K562 (cell line): ENCODE data around the gene ITPR2. TPM values are rescaled to one million over a fixed set of nuclear protein-coding genes. Genes with fewer than 3 reads are reported as not detected.

ENCODE experiments used
- ATAC-seq: fragments of 200-7000 bp; cut with Tn5 transposase; 3 replicates; pipeline ENCODE4 v1.9.1; 2020; ENCODE audit warnings: moderate library complexity
- BruUV-seq: library from RNA; stranded (reverse); fragments of 400-500 nt; replicated peaks from 2 replicates; lab custom pipeline; 2021; lab: Mats Ljungman, UMichigan
- CTCF ChIA-PET: fragments of 300-600 bp; formaldehyde crosslinking; extraction: SDS; loops from one replicate; lab custom pipeline; 2021; ENCODE audit warnings: low intra/inter-chr PET ratio; lab: Yijun Ruan, JAX
- POLR2A ChIA-PET: fragments of 300-600, 350-650 bp; sonication (Branson Sonifier 250); formaldehyde crosslinking; extraction: SDS; loops from one replicate; lab custom pipeline; 2021; ENCODE audit warnings: antibody characterized with exemption, inconsistent platforms; lab: Yijun Ruan, JAX
- DNase-seq, 4 experiments: peaks; one replicate each; pipeline versions ENCODE4 v3.0.0 to v3.0.0-alpha.2; 2011 to 2018; ENCODE audit warnings: low spot score in 3 of 4, mixed read lengths in 3 of 4; ENCODE audit errors: extremely low read depth in 1 of 4
- FAIRE-seq: peaks from 2 replicates; lab custom pipeline; 2011; peaks lifted over from hg19 to GRCh38; lab: Jason Lieb, UNC
- H2AFZ ChIP-seq: 2 replicates; pipeline ENCODE4 v1.6.0; 2011; ENCODE audit warnings: low read depth, low read length, control low read depth, inconsistent platforms
- H3K27ac ChIP-seq: fragments of 200-600 bp; 3 replicates; pipeline ENCODE4 v1.8.0; 2011; ENCODE audit warnings: low read depth, mild to moderate bottlenecking, control low read depth, inconsistent platforms, low read length, moderate library complexity, mixed read lengths; ENCODE audit errors: extremely low read depth
- H3K27me3 ChIP-seq, 2 experiments: fragments of 300-600 bp in 1 of 2; 2 replicates in 1 of 2; 3 replicates in 1 of 2; pipeline versions ENCODE4 v1.6.0 to v1.8.0; 2011; ENCODE audit warnings: inconsistent platforms in 2 of 2, low read length in 2 of 2, mild to moderate bottlenecking in 1 of 2, mixed read lengths in 1 of 2, moderate library complexity in 1 of 2; ENCODE audit not compliant: control insufficient read depth in 2 of 2, insufficient read depth in 2 of 2
- H3K36me3 ChIP-seq: fragments of 300-600 bp; 3 replicates; pipeline ENCODE4 v1.8.0; 2011; ENCODE audit warnings: mild to moderate bottlenecking, low read length, inconsistent platforms; ENCODE audit not compliant: control insufficient read depth, insufficient read depth
- H3K4me1 ChIP-seq, 2 experiments: fragments of 200-600 bp in 1 of 2; replicated peaks in 1 of 2; 2 replicates in 1 of 2; 3 replicates in 1 of 2; pipeline versions ENCODE4 v1.5.1 to v1.8.0; 2011; ENCODE audit warnings: inconsistent platforms in 2 of 2, low read length in 2 of 2, mild to moderate bottlenecking in 1 of 2, mixed read lengths in 1 of 2, moderate library complexity in 1 of 2; ENCODE audit not compliant: control insufficient read depth in 2 of 2, insufficient read depth in 2 of 2
- H3K4me2 ChIP-seq: 2 replicates; pipeline ENCODE4 v1.6.1; 2011; ENCODE audit warnings: low read length, control low read depth, inconsistent platforms, mixed read lengths; ENCODE audit not compliant: insufficient read depth
- H3K4me3 ChIP-seq: fragments of 200-600 bp; sonication (generic), shearing (Covaris generic); 2 replicates; pipeline ENCODE4 v1.5.1; 2016; ENCODE audit warnings: control low read depth, inconsistent platforms
- H3K79me2 ChIP-seq: fragments of 200-600 bp; 3 replicates; pipeline ENCODE4 v1.8.0; 2011; ENCODE audit warnings: low read length, inconsistent platforms; ENCODE audit not compliant: control insufficient read depth, insufficient read depth
- H3K9ac ChIP-seq, 2 experiments: 2 replicates each; pipeline versions ENCODE4 v1.6.0 to v1.6.1; 2011; ENCODE audit warnings: low read depth in 2 of 2, low read length in 2 of 2, control low read depth in 1 of 2, inconsistent platforms in 1 of 2, mild to moderate bottlenecking in 1 of 2, mixed read lengths in 1 of 2; ENCODE audit not compliant: insufficient read depth in 1 of 2
- H3K9me1 ChIP-seq: one replicate; pipeline ENCODE4 v1.6.0; 2011; ENCODE audit warnings: inconsistent platforms, mild to moderate bottlenecking, low read length, moderate library complexity; ENCODE audit not compliant: control insufficient read depth, insufficient read depth
- H3K9me3 ChIP-seq: replicated peaks from 2 replicates; pipeline ENCODE4 v1.5.1; 2011; ENCODE audit warnings: low read depth, low read length, inconsistent platforms; ENCODE audit not compliant: control insufficient read depth, insufficient read depth
- H4K20me1 ChIP-seq: replicated peaks from 2 replicates; pipeline ENCODE4 v1.6.1; 2011; ENCODE audit warnings: low read length, inconsistent platforms, mixed read lengths; ENCODE audit not compliant: control insufficient read depth, insufficient read depth
- BCLAF1 ChIP-seq, 2 experiments: fragments of 450-650 bp in 1 of 2; IDR thresholded peaks; 2 replicates each; pipeline ENCODE4 v1.6.1; 2011 to 2017; ENCODE audit warnings: low read depth in 2 of 2, antibody characterized with exemption in 1 of 2, borderline replicate concordance in 1 of 2, low read length in 1 of 2, mild to moderate bottlenecking in 1 of 2, mixed read lengths in 1 of 2; ENCODE audit not compliant: control insufficient read depth in 1 of 2
- CBFA2T2 ChIP-seq: fragments of 450-650 bp; conservative IDR thresholded peaks from 2 replicates; pipeline ENCODE4 v1.6.1; 2017; ENCODE audit warnings: mild to moderate bottlenecking
- RNF219 ChIP-seq: fragments of 250-450 bp; sonication (Bioruptor Pico); IDR thresholded peaks from 2 replicates; pipeline ENCODE4 v1.5.0; 2022; ENCODE audit warnings: mild to moderate bottlenecking
- SAP30 ChIP-seq: fragments of 200-600 bp; sonication (generic); IDR thresholded peaks from 2 replicates; pipeline ENCODE4 v1.6.1; 2012; ENCODE audit warnings: borderline replicate concordance, low read depth, mild to moderate bottlenecking, moderate library complexity, low read length, control low read depth, inconsistent platforms; ENCODE audit not compliant: insufficient read depth, poor library complexity, severe bottlenecking
- SREBF2 ChIP-seq: sonication (generic); formaldehyde crosslinking; IDR thresholded peaks from 2 replicates; pipeline ENCODE4 v1.4.0; 2020; ENCODE audit warnings: mild to moderate bottlenecking, missing genetic modification reagents
- ZBTB43 ChIP-seq: sonication (generic); formaldehyde crosslinking; IDR thresholded peaks from 2 replicates; pipeline ENCODE4 v1.8.0; 2023; ENCODE audit warnings: mild to moderate bottlenecking, missing genetic modification reagents
- ZNF121 ChIP-seq: sonication (generic); formaldehyde crosslinking; conservative IDR thresholded peaks from 2 replicates; pipeline ENCODE4 v1.8.0; 2022; ENCODE audit warnings: missing genetic modification reagents
- WGBS: fragments of 100-300 bp; shearing (Covaris generic); methylation state at CpG from one replicate; pipeline ENCODE4 v1.1.6; 2016; ENCODE audit warnings: low coverage, mixed read lengths; ENCODE audit not compliant: insufficient coverage; ENCODE audit errors: missing lambda C conversion rate; 5-methylcytosine and 5-hydroxymethylcytosine counted together
- in situ Hi-C: fragments of 300-500 bp; cut with MboI; formaldehyde crosslinking; loops from 4 replicates; pipeline ENCODE4 v1.15.0; 2018; ENCODE audit warnings: inconsistent platforms, mixed read lengths
- intact Hi-C: fragments of 100-400 bp; cut with micrococcal nuclease; formaldehyde crosslinking; loops from 2 replicates; pipeline ENCODE4 v1.14.2; 2022
- polyA plus RNA-seq, 8 experiments: library from polyadenylated mRNA; depleted of rRNA in 4 of 8; stranded (reverse) in 5 of 8; unstranded in 3 of 8; fragments of >200 nt; fragmentation: Nextera tagmentation in 2 of 8; fragmentation: Illumina TruSeq in 1 of 8; extraction: Ambion mirVana in 2 of 8; extraction: Trizol in 1 of 8; gene quantifications; 2 replicates each; pipeline versions ENCODE4 v1.2.1 to v1.2.3, GENCODE V29; 2011 to 2014; ENCODE audit warnings: inconsistent platforms in 1 of 8, missing spikeins in 1 of 8
- total RNA-seq, 7 experiments: library from RNA; depleted of rRNA in 6 of 7; stranded (reverse); fragments of >200 nt in 6 of 7; fragmentation: Illumina TruSeq in 2 of 7; extraction: Trizol in 2 of 7; gene quantifications; 2 replicates each; pipeline versions ENCODE4 v1.2.1 to v1.2.3, GENCODE V29; 2011 to 2021; ENCODE audit warnings: low replicate concordance in 1 of 7

The ITPR2 gene
- total and polyA plus RNA-seq, 9 of the 15 experiments (the other 6 are each of a cell fraction or from before 2014, with no cell fraction given) = 0.21 to 3.3 (median 0.95) TPM

- no peak overlapping the region for H3K4me2 ChIP-seq
- intact Hi-C loops (no loop called here), in situ Hi-C loops (no loop called here)
- no peaks in the 10 kb centered on the region for H3K36me3 ChIP-seq
- H3K27ac ChIP-seq = no peak overlapping the region
- CTCF ChIA-PET = interaction anchor here (0.6 kb wide), 1 partner anchor 60 kb away, joined by 3 read pairs; no protein-coding TSS in a partner anchor
- no peak overlapping the region for H3K4me3 ChIP-seq
- no TSS peak for BruUV-seq
- H2AFZ ChIP-seq = no peak overlapping the region
- TF ChIP-seq SAP30 = no peak
- TF ChIP-seq CBFA2T2 = no peak
- POLR2A ChIA-PET = no interaction called here
- no peak for ATAC-seq
- no peaks in the 10 kb centered on the region for H3K79me2 ChIP-seq
- 0% methylated on average over 2 of the region's 2 CpGs for WGBS
- no peaks in the 10 kb centered on the region for H3K9me3 ChIP-seq
- peaks cover 0 to 8% of the 10 kb centered on the region in 2 experiments; a peak in 1 of 5 replicates for H3K27me3 ChIP-seq
- DNase-seq = no peak
- no peaks in the 10 kb centered on the region for H3K4me1 ChIP-seq
- no peaks in the 10 kb centered on the region for H4K20me1 ChIP-seq
- no peak for FAIRE-seq
- no peak overlapping the region for H3K9ac ChIP-seq
- no peaks in the 10 kb centered on the region for H3K9me1 ChIP-seq
These were observed 106.0 kb downstream of the ITPR2 start for GRCh38 chr12:26726956-26727355.

- intact Hi-C loops = no loop called here
- Histone ChIP-seq H3K27ac (no peak overlapping the region), H3K9me1 (no peaks in the 10 kb centered on the region), H3K36me3 (no peaks in the 10 kb centered on the region), H2AFZ (no peak overlapping the region), H3K4me1 (no peaks in the 10 kb centered on the region), H3K9ac (no peak overlapping the region), H3K4me2 (no peak overlapping the region), H3K9me3 (no peaks in the 10 kb centered on the region), H3K4me3 (no peak overlapping the region), H3K79me2 (no peaks in the 10 kb centered on the region), H3K27me3 (peaks cover 0 to 8% of the 10 kb centered on the region in 2 experiments; a peak in 1 of 5 replicates), H4K20me1 (no peaks in the 10 kb centered on the region)
- CTCF ChIA-PET = no interaction called here
- no TSS peak for BruUV-seq
- no peak for FAIRE-seq
- no peak for ATAC-seq
- POLR2A ChIA-PET = no interaction called here
- in situ Hi-C loops = no loop called here
- 0% methylated on average over 2 of the region's 2 CpGs for WGBS
- no peak for DNase-seq
- TF ChIP-seq SREBF2 = no peak
- no peak for TF ChIP-seq BCLAF1 (IDR thresholded peaks at IDR 0.05; ENCODE audit: borderline replicate concordance in 1 of 2, control insufficient read depth in 1 of 2, low read depth in 2 of 2, low read length in 1 of 2)
- TF ChIP-seq RNF219 (CRISPR knock-in tag) = no peak
- no peak for TF ChIP-seq ZNF121 (CRISPR knock-in tag)
- no peak for TF ChIP-seq ZBTB43 (CRISPR knock-in tag)
These were observed 107.6 kb downstream of the ITPR2 start for GRCh38 chr12:26725276-26725916.
